Mucosa of descending colon (tissue), 3 donors: Measurements from ENCODE around the gene ANKDD1B. TPM values are rescaled to one million over a fixed set of nuclear protein-coding genes. Genes with fewer than 3 reads are reported as not detected.

Experiments
- ATAC-seq: fragments of 200-7000 bp; cut with Tn5 transposase; one replicate; pipeline ENCODE4 v1.9.1; 2020; ENCODE audit warnings: mild to moderate bottlenecking, moderate library complexity
- DNase-seq, 3 donors: peaks; one replicate each; pipeline ENCODE4 v3.0.0-alpha.2; 2020
- H3K36me3 ChIP-seq: fragments of 200-600 bp; one replicate; pipeline ENCODE4 v1.8.0; 2021; ENCODE audit warnings: low read depth, mild to moderate bottlenecking
- H3K4me1 ChIP-seq: fragments of 200-600 bp; one replicate; pipeline ENCODE4 v1.8.0; 2021; ENCODE audit warnings: low read depth, mild to moderate bottlenecking
- H3K4me3 ChIP-seq: fragments of 200-600 bp; one replicate; pipeline ENCODE4 v1.8.0; 2021; ENCODE audit warnings: mild to moderate bottlenecking
- H3K9me3 ChIP-seq: fragments of 200-600 bp; one replicate; pipeline ENCODE4 v1.8.0; 2021; ENCODE audit warnings: mild to moderate bottlenecking
- intact Hi-C, 2 donors: fragments of 100-400 bp; cut with DNase I in 1 of 2; cut with micrococcal nuclease in 1 of 2; formaldehyde crosslinking; loops; one replicate each; pipeline versions ENCODE4 v1.11.0 to v1.11.1; 2022; cut with DNase I, micrococcal nuclease
- total RNA-seq, 3 donors: library from RNA; stranded (reverse); fragmentation: NEBNext Ultra II Directional in 2 of 3; extraction: Animal tissue kit (Norgen Biotek cat#: 25700) in 2 of 3; gene quantifications; one replicate each; pipeline versions ENCODE4 v1.2.1 to v1.2.4, GENCODE V29; 2021 to 2023
- TF ChIP-seq, protein P1 (sequence below): fragments of 200-600 bp; IDR thresholded peaks from one replicate; pipeline ENCODE4 v1.8.0; 2022; ENCODE audit warnings: antibody characterized with exemption, mild to moderate bottlenecking
- donor health status: DM: no; HTN: no; CAD: no; lungs with moderate emphysema.
- donor health status: DM: no; HTN: no; CAD: no.
- donor health status: DM: no; HTN: yes; CAD: no.

ANKDD1B gene
- total RNA-seq, 3 donors from 2014 or later: 4.0 to 9.2 (median 8.0) TPM

DNA sequence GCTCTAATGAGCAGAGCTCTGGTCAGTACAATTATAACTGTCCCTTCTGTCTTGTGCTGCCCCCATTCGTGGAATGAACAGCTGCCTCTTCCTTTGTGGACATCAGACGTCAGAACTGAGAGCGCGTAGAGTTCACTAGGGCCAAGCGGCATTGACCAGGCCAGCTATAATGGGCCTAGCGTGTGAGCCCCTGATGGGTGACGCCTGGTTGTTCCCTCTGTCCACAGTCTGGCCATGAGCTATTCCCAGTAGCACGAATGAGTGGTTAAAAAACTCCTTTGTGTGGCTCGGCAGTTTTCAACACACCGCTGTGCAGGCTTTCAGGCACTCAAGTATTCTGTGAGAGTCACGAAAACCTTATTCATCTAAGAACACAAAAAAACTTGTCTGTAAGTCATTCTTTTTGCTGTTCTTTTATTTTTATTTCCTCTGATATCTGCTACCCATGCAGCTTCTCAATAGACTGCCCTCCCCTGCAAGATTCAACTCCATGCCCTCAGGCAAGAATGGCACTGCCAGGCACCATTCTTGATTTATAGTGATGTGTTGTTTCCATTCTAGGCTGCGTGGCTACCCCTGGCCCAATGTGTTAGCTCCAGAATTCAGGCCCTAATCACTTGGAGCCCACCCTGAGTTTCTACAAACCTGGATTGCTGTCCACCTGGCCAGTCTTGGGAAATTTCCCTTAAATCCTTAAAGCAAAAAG, 52.5 kb downstream of the ANKDD1B start:
- no peaks in the 10 kb centered on the region for H3K9me3 ChIP-seq
- TF ChIP-seq, protein P1, sequence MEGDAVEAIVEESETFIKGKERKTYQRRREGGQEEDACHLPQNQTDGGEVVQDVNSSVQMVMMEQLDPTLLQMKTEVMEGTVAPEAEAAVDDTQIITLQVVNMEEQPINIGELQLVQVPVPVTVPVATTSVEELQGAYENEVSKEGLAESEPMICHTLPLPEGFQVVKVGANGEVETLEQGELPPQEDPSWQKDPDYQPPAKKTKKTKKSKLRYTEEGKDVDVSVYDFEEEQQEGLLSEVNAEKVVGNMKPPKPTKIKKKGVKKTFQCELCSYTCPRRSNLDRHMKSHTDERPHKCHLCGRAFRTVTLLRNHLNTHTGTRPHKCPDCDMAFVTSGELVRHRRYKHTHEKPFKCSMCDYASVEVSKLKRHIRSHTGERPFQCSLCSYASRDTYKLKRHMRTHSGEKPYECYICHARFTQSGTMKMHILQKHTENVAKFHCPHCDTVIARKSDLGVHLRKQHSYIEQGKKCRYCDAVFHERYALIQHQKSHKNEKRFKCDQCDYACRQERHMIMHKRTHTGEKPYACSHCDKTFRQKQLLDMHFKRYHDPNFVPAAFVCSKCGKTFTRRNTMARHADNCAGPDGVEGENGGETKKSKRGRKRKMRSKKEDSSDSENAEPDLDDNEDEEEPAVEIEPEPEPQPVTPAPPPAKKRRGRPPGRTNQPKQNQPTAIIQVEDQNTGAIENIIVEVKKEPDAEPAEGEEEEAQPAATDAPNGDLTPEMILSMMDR: no peak
- DNase-seq (no peak), ATAC-seq (no peak)
- H3K4me3 ChIP-seq: no peak overlapping the region
- H3K4me1 ChIP-seq: no peaks in the 10 kb centered on the region
- intact Hi-C loops: no loop called here
- H3K36me3 ChIP-seq: no peaks in the 10 kb centered on the region

DNA sequence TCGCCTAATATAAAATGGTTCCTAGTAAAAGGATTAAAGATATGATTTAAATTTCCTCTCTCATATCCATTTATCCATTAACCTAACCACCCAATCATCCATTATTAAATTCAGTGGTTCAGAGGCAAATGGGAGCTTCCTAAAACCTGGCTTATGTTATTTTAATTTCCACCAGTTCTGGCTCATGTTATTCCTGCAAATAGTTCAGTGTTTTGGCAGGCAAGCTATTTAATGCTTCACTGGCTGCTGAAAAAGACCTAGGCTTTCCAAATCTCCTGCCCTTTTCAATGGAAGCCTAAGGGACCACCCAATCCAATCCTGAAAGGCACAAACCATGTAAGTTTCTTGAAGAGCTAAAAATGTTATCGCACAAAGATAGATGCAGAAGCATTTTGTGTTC, 53.7 kb downstream of the ANKDD1B start:
- Histone ChIP-seq H3K4me1 (no peaks in the 10 kb centered on the region), H3K4me3 (no peak overlapping the region), H3K36me3 (no peaks in the 10 kb centered on the region), H3K9me3 (no peaks in the 10 kb centered on the region)
- no peak for ATAC-seq
- intact Hi-C loops: no loop called here
- no peak for DNase-seq
- TF ChIP-seq, protein P1: no peak

DNA sequence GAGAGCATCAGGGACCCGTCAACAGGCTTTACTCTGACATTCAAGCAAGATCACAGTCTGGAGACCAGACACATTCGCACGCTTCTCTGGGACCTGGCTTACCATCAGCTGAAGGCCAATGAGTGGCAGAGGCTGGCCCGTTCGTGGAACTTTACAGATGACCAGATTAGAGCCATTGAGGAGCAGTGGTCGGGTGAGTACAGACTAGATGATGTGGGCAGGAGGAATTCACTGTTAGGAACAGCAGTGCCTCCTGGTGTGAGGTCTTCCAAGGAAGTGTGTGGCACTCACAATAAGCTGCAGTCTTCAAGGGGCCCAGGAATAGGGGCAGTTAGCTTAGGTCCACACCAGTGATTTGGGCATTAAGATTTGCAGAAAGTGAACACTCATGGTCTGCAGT, 55.5 kb downstream of the ANKDD1B start:
- intact Hi-C loops: no loop called here
- TF ChIP-seq, protein P1: no peak
- DNase-seq (no peak), ATAC-seq (no peak)
- Histone ChIP-seq H3K36me3 (no peaks in the 10 kb centered on the region), H3K9me3 (no peaks in the 10 kb centered on the region), H3K4me1 (no peaks in the 10 kb centered on the region), H3K4me3 (no peak overlapping the region)

DNA sequence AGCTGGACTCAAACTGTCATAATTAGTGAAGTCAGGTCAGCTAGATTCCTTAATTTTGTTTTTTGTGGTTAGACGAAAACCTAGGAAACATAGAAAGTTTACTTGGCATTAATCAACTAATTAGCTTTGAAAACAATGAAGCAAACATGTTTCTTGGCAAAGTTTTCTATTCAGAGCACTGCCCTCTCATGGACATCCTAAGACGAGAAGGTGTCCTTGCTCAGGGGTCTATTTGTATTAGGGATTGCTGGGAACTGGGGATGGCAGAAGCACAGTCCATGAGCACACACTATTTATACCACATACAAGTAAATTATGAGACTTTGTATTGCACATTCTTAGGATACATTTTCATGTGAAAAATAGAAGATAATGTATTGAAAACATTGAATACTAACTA, 56.3 kb downstream of the ANKDD1B start:
- Histone ChIP-seq H3K9me3 (no peaks in the 10 kb centered on the region), H3K4me3 (no peak overlapping the region), H3K36me3 (no peaks in the 10 kb centered on the region), H3K4me1 (no peaks in the 10 kb centered on the region)
- intact Hi-C loops: no loop called here
- DNase-seq (no peak), ATAC-seq (no peak)
- TF ChIP-seq, protein P1: no peak

DNA sequence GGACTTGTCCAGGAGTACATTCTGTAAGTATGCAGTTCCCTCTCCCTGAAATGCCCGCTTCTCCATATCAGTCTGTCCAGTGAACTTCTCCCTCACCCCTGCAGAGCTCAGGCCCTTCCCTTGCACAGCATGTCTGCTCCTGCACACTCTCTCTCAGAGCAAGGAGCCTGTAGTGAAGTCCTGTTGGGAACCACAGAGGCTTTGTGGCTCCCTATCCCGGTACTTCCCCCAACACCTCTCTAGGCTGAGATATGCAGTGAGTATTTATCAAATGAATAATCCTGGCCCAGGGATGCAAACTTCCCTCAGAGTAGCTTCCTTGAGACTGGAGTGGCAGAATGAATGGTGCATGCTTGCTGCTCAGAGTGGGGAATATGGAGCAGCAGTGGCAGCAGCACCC, 57.2 kb downstream of the ANKDD1B start:
- TF ChIP-seq, protein P1: no peak
- Histone ChIP-seq H3K36me3 (no peaks in the 10 kb centered on the region), H3K9me3 (no peaks in the 10 kb centered on the region), H3K4me3 (no peak overlapping the region), H3K4me1 (no peaks in the 10 kb centered on the region)
- peak; percentile 33 for ATAC-seq
- intact Hi-C loops: no loop called here
- no peak for DNase-seq
